T-helper 9 cell (primary cell): ENCODE results near the gene RAD54L.
"Not testable (repeated sequence)": the region's sequence is repeated elsewhere in the genome, so short reads cannot be mapped to it uniquely, and the experiment has no call there.

Experiments
- DNase-seq: peaks from one replicate; pipeline ENCODE4 v3.0.0-alpha.2; 2020

Gene RAD54L

GRCh38 chr1:46288485-46289133 is 41.0 kb downstream of the RAD54L start:
- DNase-seq, result no peak

- DNase-seq, result no peak
Observed at GRCh38 chr1:46289134-46289494, 41.6 kb downstream of the RAD54L start.

- no peak for DNase-seq
Observed at GRCh38 chr1:46289976-46290375, 42.4 kb downstream of the RAD54L start.

- DNase-seq, result no peak
Observed at GRCh38 chr1:46295306-46295705, 47.7 kb downstream of the RAD54L start.

GRCh38 chr1:46298387-46298786 is 50.8 kb downstream of the RAD54L start:
- DNase-seq, result no peak

GRCh38 chr1:46300673-46301405 is 53.3 kb downstream of the RAD54L start:
- DNase-seq, result no peak

GRCh38 chr1:46301406-46301807 is 53.8 kb downstream of the RAD54L start:
- DNase-seq, result no peak

GRCh38 chr1:46301808-46302640 is 54.5 kb downstream of the RAD54L start:
- peak; percentile 35 for DNase-seq

GRCh38 chr1:46302641-46303037 is 55.1 kb downstream of the RAD54L start:
- no peak for DNase-seq

GRCh38 chr1:46303038-46303871 is 55.7 kb downstream of the RAD54L start, which contains the start of the genes LRRC41 and UQCRH:
TSS of gene LRRC41 (minus strand) at chr1:46303616. CDS start at chr1:46303322, 294 bp downstream.
TSS of gene UQCRH (plus strand) at chr1:46303698. CDS start at chr1:46303767, 69 bp downstream.
- DNase-seq, result peak; percentile 90

- no peak for DNase-seq
Observed at GRCh38 chr1:46303872-46304326, 56.3 kb downstream of the RAD54L start.

- no peak for DNase-seq
Observed at GRCh38 chr1:46306159-46306530, 58.6 kb downstream of the RAD54L start.

GRCh38 chr1:46309401-46310159 is 62.0 kb downstream of the RAD54L start:
- no peak for DNase-seq

GRCh38 chr1:46310321-46310720 is 62.8 kb downstream of the RAD54L start:
- no peak for DNase-seq

- no peak for DNase-seq
Observed at GRCh38 chr1:46315669-46316403, 68.3 kb downstream of the RAD54L start.

GRCh38 chr1:46317323-46317722 is 69.8 kb downstream of the RAD54L start:
- DNase-seq, result no peak

- DNase-seq, result not testable (repeated sequence)
Observed at GRCh38 chr1:46319301-46319700, 71.7 kb downstream of the RAD54L start.

- DNase-seq, result not testable (repeated sequence)
Observed at GRCh38 chr1:46319960-46320914, 72.7 kb downstream of the RAD54L start.

- DNase-seq, result not testable (repeated sequence)
Observed at GRCh38 chr1:46322191-46322590, 74.6 kb downstream of the RAD54L start.
